NCI-H2171 (cell line): ENCODE data around the gene MAP7.
"Not testable (repeated sequence)": the region's sequence is repeated elsewhere in the genome, so short reads cannot be mapped to it uniquely, and the experiment has no call there.

ENCODE experiments used
- DNase-seq: peaks from one replicate; lab custom pipeline; 2025; lab: John Stamatoyannopoulos, UW

The MAP7 gene

DNA sequence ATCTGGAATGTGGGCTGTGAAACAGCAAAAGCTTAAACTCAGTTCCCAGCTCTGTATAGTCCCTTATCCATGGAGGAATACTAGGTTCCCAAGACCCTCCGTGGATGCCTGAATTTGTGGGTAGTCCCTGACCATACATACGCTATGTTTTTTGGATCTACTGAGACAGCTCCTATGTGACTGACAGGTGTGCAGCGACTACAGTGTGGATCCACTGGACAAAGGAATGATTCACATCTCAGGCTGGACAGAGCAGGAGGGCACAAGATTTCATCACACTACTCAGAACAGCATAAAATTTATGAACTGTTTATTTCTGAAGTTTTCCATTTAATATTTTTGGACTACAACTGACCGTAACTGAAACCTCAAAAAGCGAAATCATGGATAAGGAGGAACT is 125.3 kb downstream of the MAP7 start:
- no peak for DNase-seq

DNA sequence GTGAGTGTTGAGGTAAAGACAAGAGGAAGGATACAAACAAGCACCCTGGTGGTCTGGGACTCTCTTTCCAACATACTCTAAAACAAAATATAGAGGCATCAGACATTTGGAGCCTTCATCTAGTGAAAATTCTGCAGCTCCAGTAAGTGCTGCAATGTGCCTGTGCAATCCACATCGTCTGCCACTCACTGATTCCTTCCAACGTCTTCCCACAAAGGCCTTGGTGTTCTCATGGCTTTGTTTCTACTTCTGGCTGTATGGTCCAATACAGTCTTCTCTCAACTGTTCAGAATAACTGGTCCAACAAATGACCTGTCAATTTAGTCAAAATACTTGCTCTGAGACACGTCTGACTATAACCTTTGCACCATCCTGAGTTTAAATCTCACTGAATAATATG is 125.8 kb downstream of the MAP7 start:
- no peak for DNase-seq

DNA sequence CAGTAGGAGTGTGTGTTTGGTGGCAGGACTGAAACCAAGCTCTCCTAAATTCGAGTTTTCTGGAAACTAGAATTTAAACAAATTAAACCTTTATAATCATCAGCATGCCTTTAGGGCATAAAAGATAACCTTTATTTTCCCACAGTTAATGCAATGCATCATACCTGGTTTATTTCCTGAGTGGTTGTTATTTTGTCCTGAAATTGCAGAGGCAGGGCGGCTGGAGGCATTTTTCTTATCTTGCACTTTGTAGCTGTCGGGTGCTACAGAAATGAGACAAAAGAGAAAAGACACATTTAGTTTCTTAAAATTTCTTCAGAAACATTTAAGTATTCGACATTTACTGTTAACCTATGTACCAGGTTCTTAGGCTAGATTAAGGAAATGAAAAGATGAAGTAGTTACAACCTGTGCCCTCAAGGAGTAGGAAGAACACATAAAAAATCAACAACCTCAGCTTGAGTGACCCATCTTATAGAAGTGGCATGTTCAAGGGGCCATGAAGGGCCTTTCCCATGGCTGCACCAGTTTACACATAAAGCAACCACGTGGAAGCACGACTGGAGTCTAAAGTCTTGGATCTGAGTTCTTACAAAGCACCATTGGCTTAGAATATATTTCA is 128.6 kb downstream of the MAP7 start:
- DNase-seq: no peak

DNA sequence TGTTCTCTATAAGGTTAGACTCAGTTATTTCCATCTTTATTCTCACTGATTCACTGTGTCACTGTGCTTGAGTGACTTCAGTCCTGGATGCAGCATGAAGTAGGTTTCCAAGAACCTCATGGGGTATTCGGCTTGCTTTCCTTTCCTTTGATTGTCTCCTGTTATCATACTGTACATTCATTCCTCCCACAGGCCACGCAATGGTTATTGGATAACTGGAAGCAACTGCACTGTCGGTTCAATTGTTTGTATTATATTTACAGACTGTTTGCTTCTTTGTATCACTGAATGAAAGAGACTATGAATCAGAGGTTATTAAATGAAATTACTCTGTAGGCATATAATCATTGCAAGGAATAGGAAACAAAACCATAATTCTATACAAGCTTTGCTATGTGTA is 129.4 kb downstream of the MAP7 start:
- DNase-seq: no peak

DNA sequence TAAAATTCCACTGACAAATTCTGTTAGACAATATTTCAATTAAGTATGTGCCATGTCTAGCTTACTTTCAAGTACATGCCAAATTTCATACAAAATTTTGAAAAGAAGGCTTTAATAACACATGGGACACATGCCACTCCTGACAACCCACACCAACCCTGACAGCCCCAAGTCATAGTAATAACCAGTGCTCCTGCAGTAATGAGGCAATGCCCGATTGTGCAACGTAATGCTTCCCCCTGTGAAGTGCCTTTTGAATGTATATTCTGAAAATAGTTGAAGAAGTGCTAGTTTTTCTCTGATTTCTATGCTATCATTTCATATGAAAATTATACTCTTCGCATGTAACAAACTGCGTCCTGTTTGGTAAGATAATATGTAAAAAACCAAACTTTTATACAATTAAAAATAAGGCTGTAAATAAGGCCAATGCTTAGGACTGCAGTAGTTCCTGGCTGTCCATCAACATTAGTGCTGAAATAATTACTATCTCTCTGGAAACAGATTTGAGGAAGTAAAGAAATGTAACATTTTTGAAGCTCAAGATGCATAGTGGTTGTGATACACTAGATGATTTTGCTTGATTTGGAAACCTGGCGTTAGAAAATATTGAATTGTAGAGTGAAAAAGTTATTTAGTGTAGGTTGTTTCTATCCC is 134.7 kb downstream of the MAP7 start:
- no peak for DNase-seq

DNA sequence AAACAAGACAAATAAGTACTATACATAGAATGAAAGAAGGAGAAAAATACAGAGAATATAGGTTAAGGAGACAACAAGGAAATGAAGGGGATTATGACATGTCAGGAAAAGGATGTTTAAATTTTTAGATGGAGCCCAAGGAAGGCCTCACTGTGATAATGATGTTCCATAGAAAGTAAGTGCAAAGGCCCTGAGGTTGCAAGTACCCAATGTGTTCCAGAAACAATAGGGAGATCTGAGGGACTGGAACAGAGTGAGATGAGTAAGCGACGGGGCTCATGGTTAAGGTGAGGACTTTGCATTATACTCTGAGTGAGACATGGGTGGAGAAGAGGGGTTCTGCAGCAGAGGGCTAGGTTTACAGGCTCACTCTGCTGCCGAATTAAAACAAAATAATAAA is 137.8 kb downstream of the MAP7 start:
- DNase-seq: no peak

DNA sequence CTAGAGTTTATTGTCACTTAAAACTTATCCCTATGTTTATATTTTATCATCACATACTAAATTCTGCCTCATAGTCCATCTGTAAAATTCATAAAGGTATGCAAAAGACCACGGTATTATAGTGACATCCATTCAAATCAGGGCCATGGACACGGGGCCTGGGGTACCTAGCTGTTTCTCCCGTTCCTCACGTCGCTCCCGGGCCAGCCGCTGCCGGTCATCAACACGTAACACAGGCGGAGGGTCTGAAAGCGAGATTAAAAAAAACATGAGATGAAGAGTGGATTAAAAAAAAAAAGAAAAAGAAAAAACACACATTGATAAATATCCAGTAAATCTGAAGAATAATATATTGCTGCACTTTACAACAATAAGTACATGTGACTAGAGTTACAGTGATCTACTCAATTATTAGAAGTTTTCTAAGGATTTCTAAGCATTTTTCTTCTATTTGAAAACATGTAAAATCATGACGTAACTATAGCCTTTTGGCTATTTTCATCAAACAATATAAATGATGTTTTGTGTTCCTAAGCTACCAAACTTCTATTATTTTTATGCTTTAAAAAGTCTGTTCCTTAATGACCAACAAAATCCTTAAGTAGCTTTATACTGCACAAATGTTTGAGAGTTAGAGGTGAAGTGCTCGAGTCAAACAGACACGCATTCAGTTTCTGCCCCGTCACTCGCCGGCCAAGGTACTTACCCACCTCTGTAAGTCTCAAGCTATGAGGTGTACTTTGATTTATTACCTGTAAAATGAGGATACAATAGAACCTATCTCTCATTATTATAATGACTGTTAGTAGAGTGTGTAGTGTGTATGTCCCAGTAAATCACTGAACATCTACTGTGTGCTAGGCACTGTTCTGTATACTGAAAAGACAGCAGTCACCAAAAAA is 138.5 kb downstream of the MAP7 start:
- no peak for DNase-seq

DNA sequence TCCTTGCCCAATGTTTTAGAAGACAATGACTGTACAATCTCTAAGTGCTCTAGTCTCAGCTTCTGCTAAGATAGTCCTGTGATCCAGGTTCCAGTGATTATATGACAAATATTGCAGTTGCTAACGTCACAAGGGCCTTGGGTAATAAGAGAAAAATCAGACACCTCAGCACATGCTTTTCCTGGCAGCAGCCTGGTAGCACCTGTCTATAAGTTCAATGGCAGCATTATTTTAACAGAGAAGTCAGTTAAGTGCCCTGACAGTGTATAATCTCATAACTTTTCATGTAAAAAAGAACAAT is 139.2 kb downstream of the MAP7 start:
- DNase-seq: no peak

DNA sequence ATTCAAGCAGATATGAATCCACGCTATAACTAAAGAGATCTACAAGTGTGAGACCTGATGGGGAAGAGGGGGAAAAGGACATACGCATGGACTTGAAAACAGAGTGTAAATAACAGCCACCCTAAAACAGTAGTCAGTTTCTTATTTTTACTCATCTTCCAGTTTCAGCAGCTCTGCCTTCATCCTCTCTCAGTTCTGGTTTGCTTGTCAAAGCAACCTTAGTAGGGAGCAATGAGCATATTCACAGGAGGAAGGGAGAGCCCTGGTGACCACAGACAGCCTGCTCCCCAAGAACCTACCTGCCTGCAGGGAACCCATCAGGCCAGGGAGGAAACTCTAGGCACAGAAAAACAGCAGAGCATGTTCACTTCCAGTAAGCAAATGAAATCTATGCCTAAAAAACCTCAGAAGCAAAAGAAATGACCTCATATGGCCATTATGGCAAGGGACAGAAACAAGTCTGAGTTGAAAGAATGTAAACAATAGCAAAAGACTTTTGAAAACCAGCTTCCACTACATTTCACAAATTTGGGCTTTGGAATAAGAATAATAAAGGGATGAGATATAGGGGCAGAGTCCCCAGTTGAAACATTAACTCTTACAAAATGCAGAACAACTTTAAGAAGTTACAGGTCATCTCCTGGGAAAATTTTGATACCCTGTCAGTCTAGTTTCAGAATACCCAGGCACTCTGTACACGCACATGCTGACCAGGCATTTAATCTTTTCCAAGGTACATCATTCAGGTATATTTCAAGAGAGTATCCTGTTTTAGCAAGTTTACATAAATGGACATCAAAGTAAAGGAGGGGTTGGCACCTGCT is 139.8 kb downstream of the MAP7 start:
- no peak for DNase-seq

DNA sequence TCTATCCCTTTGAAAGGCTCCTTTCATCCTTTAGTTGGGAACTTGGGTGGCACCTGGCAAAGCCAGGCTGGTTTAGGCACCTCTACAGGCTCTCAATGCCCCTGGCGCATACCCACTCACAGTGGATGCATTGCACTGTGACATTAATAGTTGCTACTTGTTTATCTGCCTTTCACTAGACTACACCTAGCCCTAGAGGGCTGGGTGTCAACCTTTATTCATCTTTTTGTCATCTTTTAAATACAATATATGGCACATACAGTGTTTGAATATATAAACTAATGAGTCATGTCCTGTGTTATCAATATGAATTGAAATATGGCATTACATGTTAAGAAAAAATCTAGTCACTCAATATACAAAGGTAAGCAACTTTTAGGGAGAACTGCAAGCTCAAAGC is 140.6 kb downstream of the MAP7 start:
- DNase-seq: no peak

DNA sequence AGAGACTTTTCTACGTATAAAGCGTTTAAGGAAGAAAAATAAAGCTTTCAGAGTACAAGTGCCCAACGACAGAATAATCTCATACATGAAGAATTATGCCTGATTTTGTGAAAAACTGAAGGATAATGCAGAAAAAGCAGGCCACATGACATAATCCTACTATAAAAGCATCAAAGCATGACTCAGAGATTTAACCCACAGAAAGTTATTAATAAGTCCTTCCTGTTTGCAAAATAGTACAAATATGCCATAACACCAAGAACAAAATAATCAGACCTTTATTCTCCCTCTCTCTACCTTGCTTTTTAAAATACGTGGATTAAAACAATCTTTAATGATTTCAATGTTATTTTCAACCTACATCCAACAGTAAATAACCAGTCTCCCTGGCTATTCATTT is 142.0 kb downstream of the MAP7 start:
- DNase-seq: no peak

DNA sequence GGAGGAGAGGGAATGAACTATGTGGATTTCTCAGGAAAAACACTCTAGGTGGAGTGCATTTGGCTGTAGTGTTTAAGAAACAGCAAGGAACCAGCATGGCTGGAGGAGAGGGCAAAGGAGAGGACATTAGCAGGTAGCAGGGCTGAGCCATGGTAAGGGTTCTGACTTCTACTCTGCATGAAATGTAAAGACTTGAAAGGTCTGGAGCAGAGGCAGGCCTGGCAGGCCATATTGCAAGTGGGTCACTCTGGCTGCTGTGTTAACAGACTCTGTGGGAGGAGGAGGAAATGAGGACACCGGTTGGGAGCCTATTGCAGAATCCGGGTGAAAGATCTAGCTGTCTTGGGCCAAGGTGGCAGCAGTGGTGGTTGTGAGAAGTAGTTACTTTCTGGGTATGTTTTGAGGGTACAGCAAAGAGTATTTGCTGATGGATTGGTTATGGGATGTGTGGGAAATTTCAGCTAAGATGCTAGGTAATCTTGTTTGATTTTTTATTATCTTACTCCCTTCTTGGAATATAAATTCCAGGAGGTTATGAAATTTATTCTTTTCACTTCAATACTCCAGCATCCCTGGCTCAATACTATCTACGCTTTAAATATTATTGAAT is 144.7 kb downstream of the MAP7 start:
- DNase-seq: no peak

DNA sequence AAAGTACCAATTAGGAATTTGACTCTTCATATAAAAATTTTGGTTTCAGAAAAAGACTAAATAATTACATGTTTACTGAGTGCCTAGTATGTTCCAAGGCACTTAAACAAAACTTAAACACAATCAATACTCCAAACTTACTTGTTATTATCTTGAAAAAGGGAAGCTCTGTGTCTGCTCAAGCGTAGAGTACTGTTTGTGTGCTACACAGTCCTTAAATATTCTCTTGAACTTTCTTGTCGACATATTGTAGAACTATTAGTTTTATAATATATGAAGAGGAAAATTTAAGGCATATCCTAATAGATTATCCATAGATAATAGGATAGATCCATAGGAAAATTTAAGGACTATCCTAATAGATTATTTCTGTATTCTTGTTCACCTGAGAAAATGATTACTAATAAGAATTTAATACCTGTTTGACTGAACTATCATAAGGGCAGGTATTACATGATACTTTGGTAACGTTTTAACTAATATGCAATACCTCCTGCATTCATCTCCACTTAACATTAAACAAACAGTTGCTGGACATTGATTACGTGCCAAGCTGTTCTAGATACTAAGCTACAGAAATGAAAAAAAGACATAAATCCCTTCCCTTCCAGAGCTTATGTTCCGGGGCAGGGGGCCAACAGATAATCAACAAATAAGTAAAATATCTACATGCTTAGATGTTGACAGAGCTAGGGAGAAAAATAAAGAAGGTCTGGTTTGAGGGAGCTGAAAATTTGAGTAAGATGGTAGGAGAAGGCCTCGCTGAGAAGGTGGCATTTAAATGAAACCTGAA is 145.4 kb downstream of the MAP7 start:
- DNase-seq: no peak

DNA sequence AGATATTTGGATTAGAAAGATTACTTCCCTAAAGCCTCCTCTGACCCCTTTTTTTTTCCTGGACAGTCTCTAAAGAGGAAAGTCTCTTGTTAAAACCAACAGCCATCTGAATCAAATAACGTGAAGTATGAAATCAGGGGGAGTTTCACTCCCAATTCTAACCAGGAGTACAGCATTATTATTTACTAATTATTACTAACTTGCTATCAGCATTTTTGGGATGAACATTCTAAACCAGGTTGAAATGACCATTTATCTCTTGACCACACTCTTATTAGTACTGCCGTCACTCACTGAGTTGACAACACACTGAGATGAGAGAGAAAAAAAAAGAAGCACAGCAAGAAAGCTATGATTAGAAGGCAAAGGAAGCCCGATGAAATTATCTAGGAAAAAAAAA is 146.2 kb downstream of the MAP7 start:
- DNase-seq: no peak

DNA sequence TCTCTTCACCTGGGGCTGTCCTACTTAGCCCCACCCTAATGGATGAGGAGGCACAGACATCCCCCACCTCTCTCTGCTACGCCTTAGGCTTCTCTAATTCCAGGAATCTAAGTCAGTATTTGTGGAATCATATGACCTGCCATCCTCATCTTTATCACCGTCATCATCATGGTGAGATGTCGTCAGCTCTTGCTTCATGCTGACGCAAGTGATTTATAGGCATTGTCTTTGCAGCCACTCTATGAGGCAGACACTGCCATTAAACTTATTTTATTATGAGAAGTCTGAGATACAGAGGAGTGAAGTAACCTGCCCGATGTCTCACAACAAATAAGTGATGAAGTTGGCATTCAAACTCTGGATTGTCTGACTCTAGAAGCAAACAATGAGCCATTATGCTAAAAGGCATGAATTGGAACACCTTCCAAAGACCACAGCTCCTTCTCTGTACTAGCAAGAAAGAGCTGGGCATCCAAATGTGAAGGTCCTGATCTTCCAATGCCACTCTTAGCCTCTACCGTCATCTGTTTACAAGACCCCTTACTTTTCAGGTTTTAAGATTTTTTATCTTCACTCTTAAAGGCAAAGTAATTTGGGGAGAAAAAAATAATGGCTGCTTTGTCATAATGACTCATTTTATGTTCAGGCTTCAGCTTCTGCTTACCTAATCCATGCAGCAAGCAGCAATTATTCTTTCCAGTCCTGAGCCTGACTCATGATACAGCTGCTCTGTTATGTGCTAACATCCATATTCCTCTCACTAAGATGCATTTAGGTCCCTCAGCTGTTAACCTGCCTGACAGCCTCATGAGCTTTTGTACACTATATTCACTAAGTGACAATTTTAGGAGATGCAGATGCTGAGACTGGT is 146.9 kb downstream of the MAP7 start:
- no peak for DNase-seq

DNA sequence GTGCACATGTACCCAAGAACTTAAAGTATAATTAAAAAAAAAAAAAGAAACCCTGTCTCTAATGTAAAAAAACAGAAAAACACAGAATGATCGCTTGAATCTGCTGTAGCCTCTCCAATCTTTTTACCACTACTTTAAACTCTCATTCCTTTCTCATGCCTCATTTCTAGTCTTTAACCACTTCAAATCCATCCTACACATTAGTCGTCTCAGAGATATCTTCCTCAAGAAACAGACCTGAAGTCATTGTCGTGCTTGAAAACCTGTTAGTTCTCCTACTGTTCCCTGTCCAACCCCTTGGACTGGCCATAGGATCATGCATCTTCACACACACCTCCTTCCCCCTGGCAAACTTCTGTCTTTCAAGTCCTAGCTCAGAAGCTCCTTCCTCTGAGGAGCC is 148.5 kb downstream of the MAP7 start:
- DNase-seq: no peak

DNA sequence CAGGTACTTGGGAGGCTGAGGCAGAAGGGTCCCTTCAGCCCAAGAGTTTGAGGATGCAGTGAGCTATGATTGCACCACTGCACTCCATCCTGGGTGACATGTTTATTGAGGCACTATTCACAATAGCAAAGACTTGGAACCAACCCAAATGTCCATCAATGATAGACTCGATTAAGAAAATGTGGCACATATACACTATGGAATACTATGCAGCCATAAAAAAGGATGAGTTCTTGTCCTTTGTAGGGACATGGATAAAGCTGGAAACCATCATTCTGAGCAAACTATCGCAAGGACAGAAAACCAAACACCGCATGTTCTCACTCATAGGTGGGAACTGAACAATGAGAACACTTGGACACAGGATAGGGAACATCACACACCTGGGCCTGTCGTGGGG is 149.0 kb downstream of the MAP7 start:
- not testable (repeated sequence) for DNase-seq

DNA sequence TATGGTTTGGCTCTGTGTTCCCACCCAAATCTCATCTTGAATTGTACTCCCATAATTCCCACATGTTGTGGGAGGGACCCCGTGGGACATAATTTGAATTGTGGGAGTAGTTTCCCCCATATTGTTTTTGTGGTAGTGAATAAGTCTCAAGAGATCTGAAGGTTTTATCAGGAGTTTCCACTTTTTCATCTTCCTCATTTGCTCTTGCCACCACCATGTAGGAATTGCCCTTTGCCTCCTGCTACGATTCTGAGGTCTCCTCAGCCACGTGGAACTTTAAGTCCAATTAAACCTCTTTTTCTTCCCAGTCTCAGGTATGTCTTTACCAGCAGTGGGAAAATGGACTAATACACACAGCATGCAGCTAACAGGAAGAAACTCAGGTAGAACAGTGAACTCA is 151.8 kb downstream of the MAP7 start:
- no peak for DNase-seq

DNA sequence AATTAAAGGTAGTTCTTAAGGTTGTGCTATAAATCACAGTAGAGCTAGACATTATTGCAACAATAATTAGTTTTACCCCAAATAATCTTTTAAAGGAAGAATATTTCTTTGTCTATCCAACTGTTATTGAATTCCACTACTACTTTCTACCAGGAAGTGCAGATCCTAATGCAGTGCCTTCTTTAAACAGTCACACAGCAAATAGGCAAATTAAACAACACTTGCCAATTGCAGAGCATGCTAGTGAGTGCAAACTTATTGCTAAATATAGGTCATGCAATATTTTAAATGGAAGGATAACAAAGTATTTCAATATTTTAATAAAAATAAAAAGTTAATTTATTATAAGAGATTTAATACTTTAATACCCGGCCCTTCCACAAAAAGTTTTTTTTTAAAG is 153.3 kb downstream of the MAP7 start:
- DNase-seq: no peak

DNA sequence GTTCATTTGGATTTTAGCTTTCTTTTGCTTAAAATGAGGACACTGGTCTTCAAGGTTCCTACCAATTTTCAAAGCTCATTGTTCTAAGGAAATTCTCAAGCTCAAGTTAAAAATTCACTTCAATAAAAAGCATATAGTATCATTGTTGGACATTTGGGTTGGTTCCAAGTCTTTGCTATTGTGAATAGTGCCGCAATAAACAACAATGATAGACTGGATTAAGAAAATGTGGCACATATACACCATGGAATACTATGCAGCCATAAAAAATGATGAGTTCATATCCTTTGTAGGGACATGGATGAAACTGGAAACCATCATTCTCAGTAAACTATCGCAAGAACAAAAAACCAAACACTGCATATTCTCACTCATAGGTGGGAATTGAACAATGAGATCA is 159.3 kb downstream of the MAP7 start:
- not testable (repeated sequence) for DNase-seq
